GM13977 (cell line): ENCODE data around the gene COL4A2.
"Not testable (repeated sequence)": the region's sequence is repeated elsewhere in the genome, so short reads cannot be mapped to it uniquely, and the experiment has no call there.

Source experiments
- DNase-seq: peaks from one replicate; pipeline ENCODE4 v3.0.0; 2012; ENCODE audit warnings: low spot score
- in situ Hi-C: fragments of 300-500 bp; cut with MboI; formaldehyde crosslinking; loops from one replicate; pipeline ENCODE4 v1.12.0; 2022; ENCODE audit warnings: low sequenced_read_pairs, low pct_unique_long_range_greater_than_20kb, mixed read lengths, inconsistent platforms; ENCODE audit not compliant: unreplicated experiment
- TF ChIP-seq, protein P1 (sequence below): IDR thresholded peaks from 2 replicates; pipeline ENCODE4 v1.5.1; 2012; ENCODE audit warnings: mild to moderate bottlenecking, control low read depth; ENCODE audit not compliant: insufficient read depth; ENCODE audit errors: extremely low read depth, missing control alignments

COL4A2 gene

DNA sequence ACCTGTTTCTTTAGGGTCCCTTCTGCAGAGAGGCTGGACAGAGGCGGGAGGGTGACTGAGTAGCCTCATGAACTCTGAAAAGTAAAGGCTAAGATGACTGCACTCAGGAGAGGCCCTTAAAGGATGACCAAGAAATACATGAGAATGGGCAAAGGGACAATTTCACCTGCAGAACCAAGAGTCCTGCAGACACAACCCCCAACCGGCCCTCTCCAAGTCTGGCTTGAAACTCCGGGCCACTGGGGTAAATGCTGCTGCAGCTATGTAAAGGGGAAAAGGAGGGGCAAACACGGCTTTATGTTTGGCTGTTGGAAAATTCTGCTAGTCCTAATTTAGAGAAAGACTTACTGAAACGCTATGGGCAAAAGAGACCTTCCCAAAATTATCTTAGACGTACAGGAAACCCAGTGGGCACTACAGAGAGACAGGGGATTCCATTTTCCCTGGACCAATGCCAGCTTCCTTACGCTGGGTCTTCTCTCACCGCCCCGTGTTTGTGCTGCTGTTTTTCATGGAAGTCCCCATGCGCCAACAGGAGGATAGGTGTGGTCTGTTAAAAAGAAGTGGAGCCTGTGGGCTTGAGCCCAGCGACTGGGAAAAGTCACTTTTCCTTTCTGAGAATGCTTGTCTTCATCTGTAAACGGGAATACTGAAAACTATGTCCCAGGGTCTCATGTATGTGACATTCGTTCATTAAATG lies 10.6 kb downstream of the COL4A2 start:
- DNase-seq = no peak
- in situ Hi-C loops = no loop called here
- TF ChIP-seq, protein P1, sequence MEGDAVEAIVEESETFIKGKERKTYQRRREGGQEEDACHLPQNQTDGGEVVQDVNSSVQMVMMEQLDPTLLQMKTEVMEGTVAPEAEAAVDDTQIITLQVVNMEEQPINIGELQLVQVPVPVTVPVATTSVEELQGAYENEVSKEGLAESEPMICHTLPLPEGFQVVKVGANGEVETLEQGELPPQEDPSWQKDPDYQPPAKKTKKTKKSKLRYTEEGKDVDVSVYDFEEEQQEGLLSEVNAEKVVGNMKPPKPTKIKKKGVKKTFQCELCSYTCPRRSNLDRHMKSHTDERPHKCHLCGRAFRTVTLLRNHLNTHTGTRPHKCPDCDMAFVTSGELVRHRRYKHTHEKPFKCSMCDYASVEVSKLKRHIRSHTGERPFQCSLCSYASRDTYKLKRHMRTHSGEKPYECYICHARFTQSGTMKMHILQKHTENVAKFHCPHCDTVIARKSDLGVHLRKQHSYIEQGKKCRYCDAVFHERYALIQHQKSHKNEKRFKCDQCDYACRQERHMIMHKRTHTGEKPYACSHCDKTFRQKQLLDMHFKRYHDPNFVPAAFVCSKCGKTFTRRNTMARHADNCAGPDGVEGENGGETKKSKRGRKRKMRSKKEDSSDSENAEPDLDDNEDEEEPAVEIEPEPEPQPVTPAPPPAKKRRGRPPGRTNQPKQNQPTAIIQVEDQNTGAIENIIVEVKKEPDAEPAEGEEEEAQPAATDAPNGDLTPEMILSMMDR = no peak

DNA sequence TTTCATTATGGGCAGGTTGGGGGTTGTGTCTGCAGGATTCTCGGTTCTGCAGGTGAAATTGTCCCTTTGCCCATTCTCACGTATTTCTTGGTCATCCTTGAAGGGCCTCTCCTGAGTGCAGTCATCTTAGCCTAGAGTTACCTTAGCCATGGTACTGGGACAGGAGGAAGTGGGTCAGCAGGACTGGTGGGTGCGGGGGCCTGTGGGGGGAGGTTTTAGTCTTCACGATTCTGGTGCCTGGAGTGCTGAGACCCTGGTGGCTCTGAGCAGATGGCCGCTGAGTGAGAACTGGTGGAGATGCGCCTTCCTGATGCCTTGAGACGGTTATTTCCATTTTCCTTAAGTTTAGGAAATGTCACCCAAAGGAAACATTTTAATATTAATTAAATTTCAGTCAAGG lies 11.8 kb downstream of the COL4A2 start:
- TF ChIP-seq, protein P1 = no peak
- in situ Hi-C loops = no loop called here
- no peak for DNase-seq

DNA sequence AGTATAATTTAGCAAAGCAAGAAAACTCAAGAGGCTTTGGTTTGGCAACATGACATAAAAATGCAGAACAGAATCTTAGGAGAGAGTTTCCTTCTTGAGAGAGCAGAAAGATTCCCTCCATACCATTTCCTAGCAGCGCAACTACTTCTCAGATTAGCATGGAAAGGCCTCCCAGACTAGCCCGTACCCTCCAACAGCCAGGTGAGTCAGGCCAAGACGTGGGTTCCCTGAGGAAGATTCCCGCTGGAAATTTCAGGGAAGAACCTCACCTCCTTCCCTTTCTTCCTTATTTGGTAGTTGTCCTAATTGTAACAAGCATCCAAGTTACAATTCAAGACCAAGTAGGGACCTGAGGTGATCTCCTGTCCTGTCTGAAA lies 12.3 kb downstream of the COL4A2 start:
- no peak for DNase-seq
- TF ChIP-seq, protein P1 = no peak
- in situ Hi-C loops = no loop called here

DNA sequence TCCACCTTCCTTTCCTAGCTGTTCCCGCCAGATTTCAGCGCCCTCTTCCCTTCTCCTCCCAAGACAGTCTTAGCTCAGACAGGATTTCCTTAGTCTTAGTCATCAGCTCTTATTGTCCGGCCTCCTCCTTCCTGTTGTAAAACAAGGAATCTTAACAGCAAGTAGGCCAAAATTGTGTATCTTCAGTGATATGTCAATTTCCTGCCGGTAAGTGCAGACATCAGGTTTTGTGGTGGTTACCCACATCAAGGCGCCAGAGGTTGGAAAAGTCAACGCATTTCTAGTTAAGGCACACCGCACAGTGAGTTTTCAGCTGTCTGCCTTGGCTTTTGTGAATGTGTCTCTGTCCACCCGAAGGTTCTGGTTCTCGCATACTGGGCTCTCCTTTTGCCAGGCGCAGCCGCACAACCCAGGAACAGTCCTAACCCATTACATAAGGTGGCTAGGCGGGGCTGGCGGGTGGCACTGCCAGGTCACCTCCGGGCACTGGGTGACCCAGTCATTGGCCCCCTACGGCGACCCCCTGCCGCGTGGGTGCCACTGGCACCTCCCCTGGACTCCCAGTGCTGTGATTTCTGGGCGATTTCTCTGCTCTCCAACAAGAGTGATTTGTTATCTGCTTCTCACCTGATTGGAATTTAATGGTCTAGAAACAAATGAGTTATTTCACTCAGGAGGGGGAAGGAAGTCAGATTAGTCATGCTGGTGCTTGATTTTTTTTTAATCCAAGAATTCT lies 12.9 kb downstream of the COL4A2 start:
- in situ Hi-C loops = no loop called here

DNA sequence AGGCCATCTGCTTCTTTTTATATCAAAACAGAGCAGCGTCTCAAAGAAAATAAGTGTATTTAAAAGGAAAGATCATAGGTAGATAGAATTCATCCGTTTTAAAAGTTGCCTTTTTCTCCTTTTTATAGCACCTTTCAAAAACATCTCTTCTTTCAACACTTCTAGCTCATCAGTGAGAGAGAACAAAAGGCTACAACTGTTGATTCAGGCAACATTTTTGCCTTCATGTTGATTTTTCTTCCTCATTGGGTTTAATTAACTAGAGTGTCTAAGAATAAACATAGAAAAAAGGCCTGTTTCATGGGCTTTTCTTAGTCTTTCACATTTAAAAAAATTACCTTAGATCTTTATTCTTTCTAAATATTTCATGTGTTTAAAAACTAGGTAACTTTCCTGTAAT lies 13.6 kb downstream of the COL4A2 start:
- no peak for DNase-seq
- TF ChIP-seq, protein P1 = no peak
- in situ Hi-C loops = no loop called here

More for the DNA sequence above, 12.9 kb downstream of the COL4A2 start:
- DNase-seq = no peak
- TF ChIP-seq, protein P1 = no peak

DNA sequence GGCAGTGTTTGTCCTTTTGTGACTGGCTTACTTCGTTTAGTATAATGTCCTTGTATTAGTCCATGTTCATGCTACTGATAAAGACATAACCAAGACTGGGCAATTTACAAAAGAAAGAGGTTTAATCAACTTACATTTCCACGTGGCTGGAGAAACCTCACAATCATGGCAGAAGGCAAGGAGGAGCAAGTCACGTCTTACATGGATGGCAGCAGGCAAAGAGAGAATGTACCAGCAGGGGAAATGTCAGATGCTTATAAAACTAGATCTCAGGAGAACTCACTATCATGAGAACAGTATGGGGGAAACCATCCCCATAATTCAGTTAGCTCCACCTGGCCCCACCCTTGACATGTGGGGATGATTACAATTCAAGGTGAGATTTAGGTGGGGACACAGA lies 14.5 kb downstream of the COL4A2 start:
- DNase-seq, in situ Hi-C loops: not testable (repeated sequence)

DNA sequence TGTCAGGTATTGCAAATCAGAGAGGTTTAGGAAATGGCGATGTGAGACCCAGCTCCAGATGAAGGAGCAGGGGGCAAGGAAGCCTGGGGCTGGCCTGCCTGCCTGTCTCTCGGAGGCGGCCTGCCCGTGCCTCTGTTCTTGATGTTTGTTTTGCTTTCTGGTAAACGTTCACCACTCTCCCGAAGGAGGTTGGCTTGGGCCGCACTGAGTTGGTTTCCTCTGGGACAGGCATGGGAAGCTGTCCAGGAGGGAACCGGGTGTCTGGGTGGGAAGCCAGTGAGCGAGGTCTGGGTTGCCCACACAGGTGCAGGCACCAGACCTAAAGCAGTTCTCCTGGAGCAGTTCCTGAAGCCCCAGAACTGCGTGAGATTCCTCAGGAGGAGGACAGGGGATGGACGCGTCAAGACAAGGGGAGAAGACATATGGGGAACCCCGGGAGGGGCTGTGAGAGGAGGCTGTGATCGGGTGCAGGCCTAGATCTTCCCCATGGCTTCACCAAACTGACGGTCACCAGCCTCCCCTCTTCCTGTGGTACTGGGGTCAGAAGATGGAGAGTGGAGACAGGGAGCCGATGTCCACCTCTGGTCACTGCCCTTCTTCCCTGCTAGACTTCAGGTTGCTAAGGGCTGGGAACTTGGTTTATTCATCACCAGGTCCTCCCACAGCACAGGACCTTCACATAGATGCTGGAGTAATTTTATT lies 15.2 kb downstream of the COL4A2 start:
- TF ChIP-seq, protein P1 = no peak
- DNase-seq = no peak
- in situ Hi-C loops = no loop called here
